Measurements from ENCODE around the gene HPSE2.

GRCh38 chr10:98472196-98472595 is 763.5 kb downstream of the HPSE2 start:
- TF ChIP-seq, protein P1, sequence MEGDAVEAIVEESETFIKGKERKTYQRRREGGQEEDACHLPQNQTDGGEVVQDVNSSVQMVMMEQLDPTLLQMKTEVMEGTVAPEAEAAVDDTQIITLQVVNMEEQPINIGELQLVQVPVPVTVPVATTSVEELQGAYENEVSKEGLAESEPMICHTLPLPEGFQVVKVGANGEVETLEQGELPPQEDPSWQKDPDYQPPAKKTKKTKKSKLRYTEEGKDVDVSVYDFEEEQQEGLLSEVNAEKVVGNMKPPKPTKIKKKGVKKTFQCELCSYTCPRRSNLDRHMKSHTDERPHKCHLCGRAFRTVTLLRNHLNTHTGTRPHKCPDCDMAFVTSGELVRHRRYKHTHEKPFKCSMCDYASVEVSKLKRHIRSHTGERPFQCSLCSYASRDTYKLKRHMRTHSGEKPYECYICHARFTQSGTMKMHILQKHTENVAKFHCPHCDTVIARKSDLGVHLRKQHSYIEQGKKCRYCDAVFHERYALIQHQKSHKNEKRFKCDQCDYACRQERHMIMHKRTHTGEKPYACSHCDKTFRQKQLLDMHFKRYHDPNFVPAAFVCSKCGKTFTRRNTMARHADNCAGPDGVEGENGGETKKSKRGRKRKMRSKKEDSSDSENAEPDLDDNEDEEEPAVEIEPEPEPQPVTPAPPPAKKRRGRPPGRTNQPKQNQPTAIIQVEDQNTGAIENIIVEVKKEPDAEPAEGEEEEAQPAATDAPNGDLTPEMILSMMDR (IDR thresholded peaks at IDR 0.05) = no peak
- TF ChIP-seq EZH2 (IDR thresholded peaks at IDR 0.05; ENCODE audit: borderline replicate concordance, insufficient read depth, low read depth, low read length, poor library complexity, severe bottlenecking) = no peak
